Thoracic aorta (tissue), 2 donors: ENCODE measurements around the gene SLC25A24. TPM values are rescaled to one million over a fixed set of nuclear protein-coding genes. Genes with fewer than 3 reads are reported as not detected.
"Not testable (repeated sequence)": the region's sequence is repeated elsewhere in the genome, so short reads cannot be mapped to it uniquely, and the experiment has no call there.

ENCODE experiments used
- ATAC-seq: fragments of 150-250 bp; one replicate; pipeline ENCODE4 v1.8.0; 2017; ENCODE audit warnings: low read depth; ENCODE audit not compliant: insufficient number of reproducible peaks, low FRiP score
- DNase-seq: peaks from one replicate; pipeline ENCODE4 v3.0.0-alpha.2; 2020; ENCODE audit warnings: low spot score
- H3K27ac ChIP-seq, 2 donors: fragments of 200-600 bp; sonication (generic); 1 replicate in 1 of 2; 2 replicates in 1 of 2; pipeline ENCODE4 v1.5.1; 2016; ENCODE audit warnings: mild to moderate bottlenecking in 2 of 2, moderate library complexity in 2 of 2
- H3K27me3 ChIP-seq: fragments of 200-600 bp; sonication (generic); replicated peaks from 2 replicates; pipeline ENCODE4 v1.6.0; 2016; ENCODE audit warnings: mild to moderate bottlenecking; ENCODE audit not compliant: insufficient read depth
- H3K36me3 ChIP-seq: fragments of 200-600 bp; sonication (generic); one replicate; pipeline ENCODE4 v1.5.1; 2016
- H3K4me1 ChIP-seq, 2 donors: fragments of 200-600 bp; sonication (generic); 1 replicate in 1 of 2; 2 replicates in 1 of 2; pipeline versions ENCODE4 v1.5.1 to v1.6.0; 2016; ENCODE audit warnings: low read depth in 2 of 2, mild to moderate bottlenecking in 1 of 2; ENCODE audit not compliant: control insufficient read depth in 1 of 2
- H3K4me3 ChIP-seq: fragments of 200-600 bp; sonication (generic); 2 replicates; pipeline ENCODE4 v1.5.1; 2016; ENCODE audit warnings: mild to moderate bottlenecking
- H3K9me3 ChIP-seq: fragments of 200-600 bp; sonication (generic); 2 replicates; pipeline ENCODE4 v1.5.1; 2016
- CTCF ChIP-seq: fragments of 200-600 bp; sonication (generic); IDR thresholded peaks from one replicate; pipeline ENCODE4 v1.5.1; 2019; ENCODE audit warnings: antibody characterized with exemption
- total RNA-seq, 2 donors: library from RNA; depleted of rRNA; stranded (reverse); fragments of >200 nt; gene quantifications; one replicate each; pipeline versions ENCODE4 v1.1.0 to v1.2.3, GENCODE V29; 2016

The SLC25A24 gene
- total RNA-seq, 2 donors from 2014 or later: 25.9 to 26.0 TPM

GRCh38 chr1:108216028-108216890 is 16.1 kb upstream of the SLC25A24 start:
- H3K36me3 ChIP-seq, H3K27me3 ChIP-seq, H3K27ac ChIP-seq, ATAC-seq, H3K4me3 ChIP-seq, H3K4me1 ChIP-seq, H3K9me3 ChIP-seq, DNase-seq: not testable (repeated sequence)

GRCh38 chr1:108214641-108215465 is 14.7 kb upstream of the SLC25A24 start:
- ATAC-seq, H3K4me3 ChIP-seq, H3K36me3 ChIP-seq, H3K27ac ChIP-seq, H3K9me3 ChIP-seq, H3K27me3 ChIP-seq, H3K4me1 ChIP-seq, DNase-seq: not testable (repeated sequence)
- peak; percentile 42 for TF ChIP-seq CTCF

GRCh38 chr1:108211014-108211413 is 10.9 kb upstream of the SLC25A24 start:
- ATAC-seq (no peak), DNase-seq (no peak)
- Histone ChIP-seq H3K27ac (no peak overlapping the region), H3K36me3 (no peaks in the 10 kb centered on the region), H3K27me3 (no peaks in the 10 kb centered on the region), H3K4me1 (no peaks in the 10 kb centered on the region), H3K4me3 (no peak overlapping the region), H3K9me3 (no peaks in the 10 kb centered on the region)
- no peak for TF ChIP-seq CTCF

- DNase-seq (no peak), ATAC-seq (no peak)
- no peak overlapping the region for H3K27ac ChIP-seq
- no peaks in the 10 kb centered on the region for H3K4me1 ChIP-seq
- no peak for TF ChIP-seq CTCF
- no peaks in the 10 kb centered on the region for H3K9me3 ChIP-seq
- H3K4me3 ChIP-seq: no peak overlapping the region
- H3K36me3 ChIP-seq: no peaks in the 10 kb centered on the region
- H3K27me3 ChIP-seq: no peaks in the 10 kb centered on the region
These were observed 9.4 kb upstream of the SLC25A24 start for GRCh38 chr1:108209456-108210108.

- no peaks in the 10 kb centered on the region for H3K36me3 ChIP-seq
- no peak overlapping the region for H3K4me3 ChIP-seq
- no peaks in the 10 kb centered on the region for H3K27me3 ChIP-seq
- no peaks in the 10 kb centered on the region for H3K9me3 ChIP-seq
- H3K4me1 ChIP-seq: no peaks in the 10 kb centered on the region
- DNase-seq: no peak
- H3K27ac ChIP-seq: no peak overlapping the region
- TF ChIP-seq CTCF: no peak
- no peak for ATAC-seq
These were observed 8.7 kb upstream of the SLC25A24 start for GRCh38 chr1:108208724-108209446.

- not testable (repeated sequence) for DNase-seq, H3K36me3 ChIP-seq, H3K27me3 ChIP-seq, H3K4me1 ChIP-seq, H3K4me3 ChIP-seq, H3K9me3 ChIP-seq, H3K27ac ChIP-seq, ATAC-seq
These were observed 3.4 kb upstream of the SLC25A24 start for GRCh38 chr1:108203582-108203981.
